ENCODE measurements around the gene KHDRBS2.

KHDRBS2 gene

GRCh38 chr6:61935242-61935846 lies 350.7 kb downstream of the KHDRBS2 start:
- TF ChIP-seq, protein P1, sequence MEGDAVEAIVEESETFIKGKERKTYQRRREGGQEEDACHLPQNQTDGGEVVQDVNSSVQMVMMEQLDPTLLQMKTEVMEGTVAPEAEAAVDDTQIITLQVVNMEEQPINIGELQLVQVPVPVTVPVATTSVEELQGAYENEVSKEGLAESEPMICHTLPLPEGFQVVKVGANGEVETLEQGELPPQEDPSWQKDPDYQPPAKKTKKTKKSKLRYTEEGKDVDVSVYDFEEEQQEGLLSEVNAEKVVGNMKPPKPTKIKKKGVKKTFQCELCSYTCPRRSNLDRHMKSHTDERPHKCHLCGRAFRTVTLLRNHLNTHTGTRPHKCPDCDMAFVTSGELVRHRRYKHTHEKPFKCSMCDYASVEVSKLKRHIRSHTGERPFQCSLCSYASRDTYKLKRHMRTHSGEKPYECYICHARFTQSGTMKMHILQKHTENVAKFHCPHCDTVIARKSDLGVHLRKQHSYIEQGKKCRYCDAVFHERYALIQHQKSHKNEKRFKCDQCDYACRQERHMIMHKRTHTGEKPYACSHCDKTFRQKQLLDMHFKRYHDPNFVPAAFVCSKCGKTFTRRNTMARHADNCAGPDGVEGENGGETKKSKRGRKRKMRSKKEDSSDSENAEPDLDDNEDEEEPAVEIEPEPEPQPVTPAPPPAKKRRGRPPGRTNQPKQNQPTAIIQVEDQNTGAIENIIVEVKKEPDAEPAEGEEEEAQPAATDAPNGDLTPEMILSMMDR (IDR thresholded peaks at IDR 0.05; ENCODE audit: low read depth, low read length, missing control alignments), result no peak
- DNase-seq (ENCODE audit: extremely low read depth, low read depth), result no peak
- no peak overlapping the region for H3K4me3 ChIP-seq (replicated peaks; ENCODE audit: low read depth, low read length)

- TF ChIP-seq, protein P1 (IDR thresholded peaks at IDR 0.05; ENCODE audit: low read depth, low read length, missing control alignments), result no peak
- DNase-seq (ENCODE audit: extremely low read depth, low read depth), result no peak
- no peak overlapping the region for H3K4me3 ChIP-seq (replicated peaks; ENCODE audit: low read depth, low read length)
Measured at GRCh38 chr6:61909486-61909885, 376.5 kb downstream of the KHDRBS2 start.

DNA sequence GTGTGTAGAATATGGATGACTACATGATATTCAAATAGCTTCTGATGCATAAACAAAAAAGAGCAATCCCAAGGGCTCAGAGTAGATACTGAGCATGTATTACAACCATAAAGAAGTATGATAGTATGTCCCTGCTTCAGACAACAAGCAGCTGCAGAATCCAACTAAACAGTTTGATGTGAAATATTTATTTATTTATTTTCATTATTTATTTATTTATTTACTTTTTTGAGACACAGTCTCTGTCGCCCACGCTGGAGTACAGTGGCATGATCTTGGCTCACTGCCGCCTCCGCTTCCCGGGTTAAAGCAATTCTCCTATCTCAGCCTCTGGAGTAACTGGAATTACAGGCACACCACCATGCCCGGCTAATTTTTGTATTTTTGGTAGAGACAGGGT lies 384.3 kb downstream of the KHDRBS2 start:
- TF ChIP-seq, protein P1 (IDR thresholded peaks at IDR 0.05; ENCODE audit: low read depth, low read length, missing control alignments), result no peak
- H3K4me3 ChIP-seq (replicated peaks; ENCODE audit: low read depth, low read length), result no peak overlapping the region
- DNase-seq (ENCODE audit: extremely low read depth, low read depth), result no peak

DNA sequence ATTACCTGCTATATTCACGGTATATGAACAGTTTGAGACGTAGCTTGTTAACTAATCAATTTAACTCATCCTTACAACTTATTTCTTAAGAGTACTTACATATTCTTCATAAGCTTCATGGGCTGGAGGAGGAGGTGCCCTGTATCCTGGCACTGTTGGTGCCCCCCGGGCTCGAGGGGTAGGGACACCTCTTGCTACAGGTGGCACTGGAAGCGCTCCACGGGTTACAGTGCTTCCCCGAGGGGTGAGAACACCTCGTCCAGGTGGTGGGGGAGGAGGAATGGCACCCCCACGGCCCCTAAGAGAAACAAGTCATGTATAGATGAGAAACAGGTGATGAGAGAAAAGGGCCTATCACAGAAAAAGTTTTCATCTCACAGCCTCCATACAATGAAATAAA lies 391.5 kb downstream of the KHDRBS2 start:
- H3K4me3 ChIP-seq (replicated peaks; ENCODE audit: low read depth, low read length), result no peak overlapping the region
- TF ChIP-seq, protein P1 (IDR thresholded peaks at IDR 0.05; ENCODE audit: low read depth, low read length, missing control alignments), result no peak
- DNase-seq (ENCODE audit: extremely low read depth, low read depth), result no peak

GRCh38 chr6:61887423-61887822 lies 398.6 kb downstream of the KHDRBS2 start:
- TF ChIP-seq, protein P1 (IDR thresholded peaks at IDR 0.05; ENCODE audit: low read depth, low read length, missing control alignments), result no peak
- no peak overlapping the region for H3K4me3 ChIP-seq (replicated peaks; ENCODE audit: low read depth, low read length)
- no peak for DNase-seq (ENCODE audit: extremely low read depth, low read depth)

GRCh38 chr6:61886608-61887259 lies 399.3 kb downstream of the KHDRBS2 start:
- no peak overlapping the region for H3K4me3 ChIP-seq (replicated peaks; ENCODE audit: low read depth, low read length)
- DNase-seq (ENCODE audit: extremely low read depth, low read depth), result no peak
- TF ChIP-seq, protein P1 (IDR thresholded peaks at IDR 0.05; ENCODE audit: low read depth, low read length, missing control alignments), result no peak

Measured in HFF-Myc (cell line).